Neural cell (in vitro differentiated cells): Measurements from ENCODE around the gene CROCC.
"Not testable (repeated sequence)": the region's sequence is repeated elsewhere in the genome, so short reads cannot be mapped to it uniquely, and the experiment has no call there.

Experiments
- EP300 ChIP-seq: fragments of 450-650 bp; conservative IDR thresholded peaks from 2 replicates; pipeline ENCODE4 v1.6.1; 2014; ENCODE audit warnings: antibody characterized with exemption, mild to moderate bottlenecking, moderate library complexity; ENCODE audit not compliant: poor library complexity, severe bottlenecking
- EZH2 ChIP-seq: fragments of 200-600, 300-800 bp; shearing (Covaris generic), sonication (generic); IDR thresholded peaks from 2 replicates; pipeline ENCODE4 v1.6.1; 2014; ENCODE audit warnings: antibody characterized with exemption, low read length, borderline replicate concordance, mild to moderate bottlenecking; ENCODE audit not compliant: insufficient read depth, poor library complexity, severe bottlenecking
- MXI1 ChIP-seq: fragments of 450-650 bp; conservative IDR thresholded peaks from 2 replicates; pipeline ENCODE4 v1.6.1; 2014; ENCODE audit warnings: antibody characterized with exemption, mild to moderate bottlenecking; ENCODE audit not compliant: poor library complexity, severe bottlenecking
- POLR2AphosphoS5 ChIP-seq: IDR thresholded peaks from 2 replicates; pipeline ENCODE4 v1.6.1; 2012
- RAD21 ChIP-seq: fragments of 450-650 bp; conservative IDR thresholded peaks from 2 replicates; pipeline ENCODE4 v1.6.1; 2014; ENCODE audit warnings: antibody characterized with exemption, mild to moderate bottlenecking, moderate library complexity
- SMC3 ChIP-seq: fragments of 450-650 bp; conservative IDR thresholded peaks from 2 replicates; pipeline ENCODE4 v1.6.1; 2014; ENCODE audit warnings: antibody characterized with exemption, mild to moderate bottlenecking, moderate library complexity; ENCODE audit not compliant: poor library complexity
- TAF1 ChIP-seq: IDR thresholded peaks from 2 replicates; pipeline ENCODE4 v1.6.1; 2012; ENCODE audit warnings: low read depth
- TF ChIP-seq, protein P1 (sequence below): fragments of 450-650 bp; IDR thresholded peaks from 2 replicates; pipeline ENCODE4 v1.5.1; 2014; ENCODE audit warnings: antibody characterized with exemption, mild to moderate bottlenecking, moderate library complexity; ENCODE audit not compliant: poor library complexity, severe bottlenecking
- TF ChIP-seq, protein P2 (sequence below): IDR thresholded peaks from 2 replicates; pipeline ENCODE4 v1.6.1; 2012; ENCODE audit warnings: borderline replicate concordance

DNA sequence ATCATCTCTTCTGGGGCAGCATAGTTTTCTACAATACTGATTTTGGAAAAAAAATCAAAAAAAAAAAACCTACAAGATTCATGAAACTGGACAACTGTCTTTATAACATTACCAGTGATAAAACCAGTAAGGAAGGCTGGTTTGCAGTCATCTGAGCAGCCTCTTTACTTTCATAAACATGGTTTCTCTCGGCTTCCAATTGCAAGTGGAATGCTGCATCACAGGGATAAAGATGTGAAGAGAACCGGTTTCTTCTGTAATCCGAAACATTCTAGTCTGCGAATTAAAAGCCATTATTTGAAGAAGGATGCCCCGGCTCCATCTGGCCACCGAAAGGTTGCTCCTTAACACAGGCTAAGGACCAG, 26.5 kb upstream of the CROCC start:
- TF ChIP-seq MXI1, RAD21, EZH2, POLR2AphosphoS5, SMC3, EP300: not testable (repeated sequence)
- TF ChIP-seq, protein P1, sequence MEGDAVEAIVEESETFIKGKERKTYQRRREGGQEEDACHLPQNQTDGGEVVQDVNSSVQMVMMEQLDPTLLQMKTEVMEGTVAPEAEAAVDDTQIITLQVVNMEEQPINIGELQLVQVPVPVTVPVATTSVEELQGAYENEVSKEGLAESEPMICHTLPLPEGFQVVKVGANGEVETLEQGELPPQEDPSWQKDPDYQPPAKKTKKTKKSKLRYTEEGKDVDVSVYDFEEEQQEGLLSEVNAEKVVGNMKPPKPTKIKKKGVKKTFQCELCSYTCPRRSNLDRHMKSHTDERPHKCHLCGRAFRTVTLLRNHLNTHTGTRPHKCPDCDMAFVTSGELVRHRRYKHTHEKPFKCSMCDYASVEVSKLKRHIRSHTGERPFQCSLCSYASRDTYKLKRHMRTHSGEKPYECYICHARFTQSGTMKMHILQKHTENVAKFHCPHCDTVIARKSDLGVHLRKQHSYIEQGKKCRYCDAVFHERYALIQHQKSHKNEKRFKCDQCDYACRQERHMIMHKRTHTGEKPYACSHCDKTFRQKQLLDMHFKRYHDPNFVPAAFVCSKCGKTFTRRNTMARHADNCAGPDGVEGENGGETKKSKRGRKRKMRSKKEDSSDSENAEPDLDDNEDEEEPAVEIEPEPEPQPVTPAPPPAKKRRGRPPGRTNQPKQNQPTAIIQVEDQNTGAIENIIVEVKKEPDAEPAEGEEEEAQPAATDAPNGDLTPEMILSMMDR = not testable (repeated sequence)
- TF ChIP-seq, protein P2, sequence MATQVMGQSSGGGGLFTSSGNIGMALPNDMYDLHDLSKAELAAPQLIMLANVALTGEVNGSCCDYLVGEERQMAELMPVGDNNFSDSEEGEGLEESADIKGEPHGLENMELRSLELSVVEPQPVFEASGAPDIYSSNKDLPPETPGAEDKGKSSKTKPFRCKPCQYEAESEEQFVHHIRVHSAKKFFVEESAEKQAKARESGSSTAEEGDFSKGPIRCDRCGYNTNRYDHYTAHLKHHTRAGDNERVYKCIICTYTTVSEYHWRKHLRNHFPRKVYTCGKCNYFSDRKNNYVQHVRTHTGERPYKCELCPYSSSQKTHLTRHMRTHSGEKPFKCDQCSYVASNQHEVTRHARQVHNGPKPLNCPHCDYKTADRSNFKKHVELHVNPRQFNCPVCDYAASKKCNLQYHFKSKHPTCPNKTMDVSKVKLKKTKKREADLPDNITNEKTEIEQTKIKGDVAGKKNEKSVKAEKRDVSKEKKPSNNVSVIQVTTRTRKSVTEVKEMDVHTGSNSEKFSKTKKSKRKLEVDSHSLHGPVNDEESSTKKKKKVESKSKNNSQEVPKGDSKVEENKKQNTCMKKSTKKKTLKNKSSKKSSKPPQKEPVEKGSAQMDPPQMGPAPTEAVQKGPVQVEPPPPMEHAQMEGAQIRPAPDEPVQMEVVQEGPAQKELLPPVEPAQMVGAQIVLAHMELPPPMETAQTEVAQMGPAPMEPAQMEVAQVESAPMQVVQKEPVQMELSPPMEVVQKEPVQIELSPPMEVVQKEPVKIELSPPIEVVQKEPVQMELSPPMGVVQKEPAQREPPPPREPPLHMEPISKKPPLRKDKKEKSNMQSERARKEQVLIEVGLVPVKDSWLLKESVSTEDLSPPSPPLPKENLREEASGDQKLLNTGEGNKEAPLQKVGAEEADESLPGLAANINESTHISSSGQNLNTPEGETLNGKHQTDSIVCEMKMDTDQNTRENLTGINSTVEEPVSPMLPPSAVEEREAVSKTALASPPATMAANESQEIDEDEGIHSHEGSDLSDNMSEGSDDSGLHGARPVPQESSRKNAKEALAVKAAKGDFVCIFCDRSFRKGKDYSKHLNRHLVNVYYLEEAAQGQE = peak; percentile 26
- peak; percentile 38 for TF ChIP-seq TAF1
